ENCODE results near the gene MARF1.
"Not testable (repeated sequence)": the region's sequence is repeated elsewhere in the genome, so short reads cannot be mapped to it uniquely, and the experiment has no call there.

MARF1 gene

GRCh38 chr16:15559176-15559575 is 83.8 kb downstream of the MARF1 start:
- in situ Hi-C loops (cut with HindIII; ENCODE audit: low pct_unique_long_range_greater_than_20kb, low sequenced_read_pairs) = no loop called here
- no peak for DNase-seq (ENCODE audit: low read depth in 1 of 2, low spot score in 1 of 2)
- no peak for TF ChIP-seq JUND (IDR thresholded peaks at IDR 0.05; ENCODE audit: low read depth)

GRCh38 chr16:15557258-15557657 is 85.7 kb downstream of the MARF1 start:
- TF ChIP-seq JUND (IDR thresholded peaks at IDR 0.05; ENCODE audit: low read depth) = no peak
- DNase-seq (ENCODE audit: low read depth in 1 of 2, low spot score in 1 of 2) = no peak
- in situ Hi-C loops (cut with HindIII; ENCODE audit: low pct_unique_long_range_greater_than_20kb, low sequenced_read_pairs) = no loop called here

- no peak for DNase-seq (ENCODE audit: low read depth in 1 of 2, low spot score in 1 of 2)
- TF ChIP-seq JUND (IDR thresholded peaks at IDR 0.05; ENCODE audit: low read depth) = no peak
- in situ Hi-C loops (cut with HindIII; ENCODE audit: low pct_unique_long_range_greater_than_20kb, low sequenced_read_pairs) = no loop called here
Observed at GRCh38 chr16:15556130-15556529, 86.8 kb downstream of the MARF1 start.

- in situ Hi-C loops (cut with HindIII; ENCODE audit: low pct_unique_long_range_greater_than_20kb, low sequenced_read_pairs) = no loop called here
- no peak for TF ChIP-seq JUND (IDR thresholded peaks at IDR 0.05; ENCODE audit: low read depth)
- no peak for DNase-seq (ENCODE audit: low read depth in 1 of 2, low spot score in 1 of 2)
Observed at GRCh38 chr16:15553313-15554088, 89.5 kb downstream of the MARF1 start.

- no peak for TF ChIP-seq JUND (IDR thresholded peaks at IDR 0.05; ENCODE audit: low read depth)
- DNase-seq (ENCODE audit: low read depth in 1 of 2, low spot score in 1 of 2) = no peak
- in situ Hi-C loops (cut with HindIII; ENCODE audit: low pct_unique_long_range_greater_than_20kb, low sequenced_read_pairs) = no loop called here
Observed at GRCh38 chr16:15552507-15552906, 90.4 kb downstream of the MARF1 start.

- in situ Hi-C loops (cut with HindIII; ENCODE audit: low pct_unique_long_range_greater_than_20kb, low sequenced_read_pairs) = no loop called here
- TF ChIP-seq JUND (IDR thresholded peaks at IDR 0.05; ENCODE audit: low read depth) = no peak
- no peak for DNase-seq (ENCODE audit: low read depth in 1 of 2, low spot score in 1 of 2)
Observed at GRCh38 chr16:15548482-15548891, 94.5 kb downstream of the MARF1 start.

GRCh38 chr16:15547768-15548096 is 95.2 kb downstream of the MARF1 start:
- in situ Hi-C loops (cut with HindIII; ENCODE audit: low pct_unique_long_range_greater_than_20kb, low sequenced_read_pairs) = no loop called here
- TF ChIP-seq JUND (IDR thresholded peaks at IDR 0.05; ENCODE audit: low read depth) = no peak
- DNase-seq (ENCODE audit: low read depth in 1 of 2, low spot score in 1 of 2) = no peak

GRCh38 chr16:15547072-15547767 is 95.7 kb downstream of the MARF1 start:
- in situ Hi-C loops (cut with HindIII; ENCODE audit: low pct_unique_long_range_greater_than_20kb, low sequenced_read_pairs); DNase-seq (ENCODE audit: low read depth in 1 of 2, low spot score in 1 of 2): not testable (repeated sequence)

GRCh38 chr16:15545544-15545943 is 97.4 kb downstream of the MARF1 start:
- TF ChIP-seq JUND (IDR thresholded peaks at IDR 0.05; ENCODE audit: low read depth) = no peak
- in situ Hi-C loops (cut with HindIII; ENCODE audit: low pct_unique_long_range_greater_than_20kb, low sequenced_read_pairs) = no loop called here
- no peak for DNase-seq (ENCODE audit: low read depth in 1 of 2, low spot score in 1 of 2)

GRCh38 chr16:15544405-15544804 is 98.5 kb downstream of the MARF1 start:
- in situ Hi-C loops (cut with HindIII; ENCODE audit: low pct_unique_long_range_greater_than_20kb, low sequenced_read_pairs) = no loop called here
- no peak for TF ChIP-seq JUND (IDR thresholded peaks at IDR 0.05; ENCODE audit: low read depth)
- DNase-seq (ENCODE audit: low read depth in 1 of 2, low spot score in 1 of 2) = no peak

Data from T47D (cell line).